ENCODE results near the gene POR.

DNA sequence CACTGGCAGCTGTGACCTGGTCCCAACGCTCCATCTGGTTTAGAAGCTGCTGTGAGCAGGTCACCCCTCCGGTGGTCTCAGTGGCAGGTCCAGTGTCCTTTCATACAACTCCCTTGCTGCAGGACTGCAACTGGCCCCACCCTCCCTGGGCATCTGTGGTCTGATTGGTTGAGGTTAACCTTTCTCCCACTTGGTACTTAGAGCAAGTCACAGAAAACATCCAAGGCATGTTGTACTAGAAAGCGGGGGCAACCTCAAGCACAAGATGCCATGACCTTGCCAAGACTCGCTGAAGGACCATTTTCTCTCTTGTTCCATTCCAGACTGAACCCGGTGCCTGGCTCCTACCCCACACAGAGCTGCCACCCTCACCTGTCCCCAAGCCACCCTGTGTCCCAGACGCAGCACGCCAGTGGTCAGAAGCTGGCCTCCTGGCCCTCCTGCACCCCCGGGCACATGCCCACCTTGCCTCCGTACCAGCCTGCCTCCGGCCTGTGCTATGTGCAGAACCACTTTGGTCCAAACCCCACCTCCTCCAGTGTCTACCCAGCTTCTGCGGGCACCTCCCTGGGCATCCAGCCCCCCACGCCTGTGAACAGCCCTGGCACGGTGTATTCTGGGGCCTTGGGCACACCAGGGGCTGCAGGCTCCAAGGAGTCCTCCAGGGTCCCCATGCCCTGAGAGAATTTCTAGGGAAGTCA, 27.1 kb upstream of the POR start:
- TF ChIP-seq, protein P1, sequence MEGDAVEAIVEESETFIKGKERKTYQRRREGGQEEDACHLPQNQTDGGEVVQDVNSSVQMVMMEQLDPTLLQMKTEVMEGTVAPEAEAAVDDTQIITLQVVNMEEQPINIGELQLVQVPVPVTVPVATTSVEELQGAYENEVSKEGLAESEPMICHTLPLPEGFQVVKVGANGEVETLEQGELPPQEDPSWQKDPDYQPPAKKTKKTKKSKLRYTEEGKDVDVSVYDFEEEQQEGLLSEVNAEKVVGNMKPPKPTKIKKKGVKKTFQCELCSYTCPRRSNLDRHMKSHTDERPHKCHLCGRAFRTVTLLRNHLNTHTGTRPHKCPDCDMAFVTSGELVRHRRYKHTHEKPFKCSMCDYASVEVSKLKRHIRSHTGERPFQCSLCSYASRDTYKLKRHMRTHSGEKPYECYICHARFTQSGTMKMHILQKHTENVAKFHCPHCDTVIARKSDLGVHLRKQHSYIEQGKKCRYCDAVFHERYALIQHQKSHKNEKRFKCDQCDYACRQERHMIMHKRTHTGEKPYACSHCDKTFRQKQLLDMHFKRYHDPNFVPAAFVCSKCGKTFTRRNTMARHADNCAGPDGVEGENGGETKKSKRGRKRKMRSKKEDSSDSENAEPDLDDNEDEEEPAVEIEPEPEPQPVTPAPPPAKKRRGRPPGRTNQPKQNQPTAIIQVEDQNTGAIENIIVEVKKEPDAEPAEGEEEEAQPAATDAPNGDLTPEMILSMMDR (IDR thresholded peaks at IDR 0.05; ENCODE audit: poor library complexity) = no peak
- TF ChIP-seq EZH2phosphoT487 (IDR thresholded peaks at IDR 0.05; ENCODE audit: low read depth, severe bottlenecking, unreplicated experiment) = no peak
- no peak for TF ChIP-seq EZH2 (IDR thresholded peaks at IDR 0.05; ENCODE audit: borderline replicate concordance)
